GM12873 (cell line): ENCODE data around the gene SCD.

ENCODE experiments used
- CTCF ChIP-seq: IDR thresholded peaks from 2 replicates; pipeline ENCODE4 v1.5.1; 2012; ENCODE audit warnings: low read depth, mild to moderate bottlenecking, moderate library complexity, low read length, control low read depth; ENCODE audit not compliant: insufficient read depth; ENCODE audit errors: missing control alignments

The SCD gene

GRCh38 chr10:100395626-100396025 lies 48.6 kb downstream of the SCD start:
- TF ChIP-seq CTCF = no peak

- TF ChIP-seq CTCF = no peak
Observed at GRCh38 chr10:100396605-100397004, 49.6 kb downstream of the SCD start.

- no peak for TF ChIP-seq CTCF
Observed at GRCh38 chr10:100401631-100402328, 54.7 kb downstream of the SCD start.

GRCh38 chr10:100403734-100404133 lies 56.7 kb downstream of the SCD start:
- TF ChIP-seq CTCF = no peak

GRCh38 chr10:100413173-100413572 lies 66.1 kb downstream of the SCD start:
- TF ChIP-seq CTCF = no peak
